Small intestine (tissue), 7 donors: ENCODE measurements around the gene TBC1D28. TPM values are rescaled to one million over a fixed set of nuclear protein-coding genes. Genes with fewer than 3 reads are reported as not detected.
A peak's percentile ranks its signal among the peaks of the same experiment; 100 is the strongest.
"Not testable (repeated sequence)": the region's sequence is repeated elsewhere in the genome, so short reads cannot be mapped to it uniquely, and the experiment has no call there.

ENCODE experiments used
- DNase-seq, 2 donors: peaks; one replicate each; pipeline versions ENCODE4 v3.0.0 to v3.0.0-alpha.2; 2013
- FAIRE-seq: peaks from 2 replicates; lab custom pipeline; 2012; peaks lifted over from hg19 to GRCh38; lab: Jason Lieb, UNC
- H3K27ac ChIP-seq, 3 donors: one replicate each; pipeline ENCODE4 v1.5.1; 2013; ENCODE audit warnings: low read length in 2 of 3, mild to moderate bottlenecking in 2 of 3, control low read depth in 1 of 3, inconsistent platforms in 1 of 3, low read depth in 1 of 3, moderate library complexity in 1 of 3
- H3K27me3 ChIP-seq, 3 donors: one replicate each; pipeline ENCODE4 v1.6.1; 2013; ENCODE audit warnings: low read length in 3 of 3, inconsistent platforms in 1 of 3; ENCODE audit not compliant: control insufficient read depth in 3 of 3, insufficient read depth in 3 of 3
- H3K36me3 ChIP-seq, 3 donors: one replicate each; pipeline ENCODE4 v1.6.1; 2013; ENCODE audit warnings: low read length in 3 of 3, inconsistent platforms in 1 of 3, low read depth in 1 of 3, mild to moderate bottlenecking in 1 of 3, moderate library complexity in 1 of 3; ENCODE audit not compliant: control insufficient read depth in 3 of 3, insufficient read depth in 2 of 3
- H3K4me1 ChIP-seq, 3 donors: one replicate each; pipeline ENCODE4 v1.6.1; 2013; ENCODE audit warnings: low read length in 2 of 3, inconsistent platforms in 1 of 3, low read depth in 1 of 3, mild to moderate bottlenecking in 1 of 3, moderate library complexity in 1 of 3; ENCODE audit not compliant: control insufficient read depth in 3 of 3, insufficient read depth in 2 of 3
- H3K4me3 ChIP-seq, 3 donors: one replicate each; pipeline ENCODE4 v1.5.1; 2013; ENCODE audit warnings: low read length in 3 of 3, control low read depth in 1 of 3, inconsistent platforms in 1 of 3, low read depth in 1 of 3, mild to moderate bottlenecking in 1 of 3, moderate library complexity in 1 of 3
- H3K9me3 ChIP-seq, 2 donors: one replicate each; pipeline ENCODE4 v1.6.1; 2013; ENCODE audit warnings: low read depth in 1 of 2, low read length in 1 of 2; ENCODE audit not compliant: control insufficient read depth in 2 of 2, insufficient read depth in 1 of 2
- WGBS, 3 donors: extraction: QIAGEN DNeasy Blood & Tissue Kit; methylation state at CpG; one replicate each; pipeline ENCODE4 v1.1.7; 2013; 5-methylcytosine and 5-hydroxymethylcytosine counted together
- polyA plus RNA-seq, 4 donors: library from polyadenylated mRNA; stranded (reverse) in 3 of 4; unstranded in 1 of 4; fragments of 200-250 nt in 3 of 4; fragments of 120-200 nt in 1 of 4; gene quantifications; one replicate each; pipeline versions ENCODE4 v1.2.1 to v1.2.3, GENCODE V29; 2013
- donor health status: healthy with polysubstance abuse.
- donor health status: control.
- donor health status: control.
- donor health status: Bipolar disorder and iron deficiency.
- donor health status: healthy.

Gene TBC1D28
- polyA plus RNA-seq, 4 donors: not detected

GRCh38 chr17:18667535-18667934 is 23.3 kb upstream of the TBC1D28 start:
- not testable (repeated sequence) for FAIRE-seq, H3K4me1 ChIP-seq, H3K4me3 ChIP-seq, DNase-seq, H3K27ac ChIP-seq, H3K27me3 ChIP-seq
- Histone ChIP-seq H3K9me3 (peaks cover 0 to 23% of the 10 kb centered on the region in 2 donors), H3K36me3 (peaks cover 0 to 22% (median 3%) of the 10 kb centered on the region in 3 donors)
- 93 to 97% (median 97%) methylated on average over 3 of the region's 3 CpGs for WGBS, 3 donors

- not testable (repeated sequence) for FAIRE-seq
Observed at GRCh38 chr17:18666326-18666725, 22.1 kb upstream of the TBC1D28 start.

GRCh38 chr17:18661924-18662624 is 17.9 kb upstream of the TBC1D28 start:
- not testable (repeated sequence) for DNase-seq, H3K4me1 ChIP-seq, FAIRE-seq, H3K4me3 ChIP-seq, H3K27ac ChIP-seq, H3K27me3 ChIP-seq, H3K36me3 ChIP-seq
- WGBS, 3 donors: 84 to 86% (median 85%) methylated on average over 5 of the region's 5 CpGs
- peaks cover 0 to 11% of the 10 kb centered on the region in 2 donors for H3K9me3 ChIP-seq

More at GRCh38 chr17:18666326-18666725, 22.1 kb upstream of the TBC1D28 start:
- WGBS, 3 donors: 74 to 100% (median 77%) methylated on average over 1 to 2 of the region's 2 CpGs
- H3K27me3 ChIP-seq, H3K4me1 ChIP-seq, H3K27ac ChIP-seq, H3K4me3 ChIP-seq, DNase-seq: not testable (repeated sequence)
- H3K36me3 ChIP-seq: peaks cover 0 to 13% (median 3%) of the 10 kb centered on the region in 3 donors
- H3K9me3 ChIP-seq: peaks cover 0 to 15% of the 10 kb centered on the region in 2 donors

- FAIRE-seq, DNase-seq: not testable (repeated sequence)
- 49 to 69% (median 68%) methylated on average over 13 to 23 of the region's 23 CpGs for WGBS, 3 donors
Observed at GRCh38 chr17:18650094-18650493, 5.9 kb upstream of the TBC1D28 start.

GRCh38 chr17:18643124-18643523 is 1.1 kb downstream of the TBC1D28 start:
- FAIRE-seq, H3K27me3 ChIP-seq, H3K27ac ChIP-seq, H3K4me3 ChIP-seq, H3K9me3 ChIP-seq, DNase-seq, H3K4me1 ChIP-seq, H3K36me3 ChIP-seq: not testable (repeated sequence)
- 59 to 76% (median 72%) methylated on average over 3 to 5 of the region's 6 CpGs for WGBS, 3 donors

More at GRCh38 chr17:18650094-18650493, 5.9 kb upstream of the TBC1D28 start:
- H3K36me3 ChIP-seq, H3K4me3 ChIP-seq, H3K9me3 ChIP-seq, H3K27me3 ChIP-seq, H3K27ac ChIP-seq, H3K4me1 ChIP-seq: not testable (repeated sequence)

GRCh38 chr17:18638357-18638756 is 5.8 kb downstream of the TBC1D28 start:
- WGBS, 3 donors: 88 to 93% (median 91%) methylated on average over 12 to 13 of the region's 13 CpGs
- not testable (repeated sequence) for H3K9me3 ChIP-seq, FAIRE-seq

GRCh38 chr17:18636237-18636636 is 8.0 kb downstream of the TBC1D28 start:
- H3K36me3 ChIP-seq, FAIRE-seq, H3K27ac ChIP-seq, H3K4me1 ChIP-seq, H3K9me3 ChIP-seq, H3K4me3 ChIP-seq: not testable (repeated sequence)
- WGBS, 3 donors: 56 to 70% (median 57%) methylated on average over 7 of the region's 7 CpGs
- peaks cover 0 to 11% (median 2%) of the 10 kb centered on the region in 3 donors for H3K27me3 ChIP-seq
- peak in 1 of 2 donors; percentile 1 for DNase-seq

More at GRCh38 chr17:18638357-18638756, 5.8 kb downstream of the TBC1D28 start:
- DNase-seq, H3K4me3 ChIP-seq, H3K27ac ChIP-seq, H3K4me1 ChIP-seq, H3K36me3 ChIP-seq: not testable (repeated sequence)
- H3K27me3 ChIP-seq: peaks cover 0 to 11% (median 2%) of the 10 kb centered on the region in 3 donors

GRCh38 chr17:18635773-18636172 is 8.4 kb downstream of the TBC1D28 start:
- not testable (repeated sequence) for DNase-seq, FAIRE-seq, H3K27ac ChIP-seq, H3K9me3 ChIP-seq, H3K4me1 ChIP-seq, H3K36me3 ChIP-seq, H3K4me3 ChIP-seq
- peaks cover 0 to 11% (median 2%) of the 10 kb centered on the region in 3 donors for H3K27me3 ChIP-seq
- 70 to 88% (median 71%) methylated on average over 3 to 7 of the region's 7 CpGs for WGBS, 3 donors
